ENCODE results near the gene LRP5.
"Not testable (repeated sequence)": the region's sequence is repeated elsewhere in the genome, so short reads cannot be mapped to it uniquely, and the experiment has no call there.

Gene LRP5

GRCh38 chr11:68282861-68283230, 29.5 kb upstream of the LRP5 start:
- no peak for DNase-seq

- DNase-seq, result not testable (repeated sequence)
These were observed 27.8 kb upstream of the LRP5 start for GRCh38 chr11:68284588-68284987.

- no peak for DNase-seq
These were observed 25.0 kb upstream of the LRP5 start for GRCh38 chr11:68287419-68287818.

GRCh38 chr11:68289456-68289855, 22.9 kb upstream of the LRP5 start:
- DNase-seq, result no peak

GRCh38 chr11:68293708-68294107, 18.7 kb upstream of the LRP5 start:
- DNase-seq, result no peak

- no peak for DNase-seq
These were observed 17.1 kb upstream of the LRP5 start for GRCh38 chr11:68295271-68295670.

- no peak for DNase-seq
These were observed 16.5 kb upstream of the LRP5 start for GRCh38 chr11:68295940-68296339.

GRCh38 chr11:68296344-68297051, 15.9 kb upstream of the LRP5 start:
- DNase-seq, result no peak

- DNase-seq, result no peak
These were observed 15.4 kb upstream of the LRP5 start for GRCh38 chr11:68297052-68297378.

- no peak for DNase-seq
These were observed 14.9 kb upstream of the LRP5 start for GRCh38 chr11:68297494-68297811.

- DNase-seq, result peak in 1 of 2 experiments; percentile 33
These were observed 14.4 kb upstream of the LRP5 start for GRCh38 chr11:68297812-68298658.

GRCh38 chr11:68298659-68299516, 13.5 kb upstream of the LRP5 start:
- DNase-seq, result no peak

GRCh38 chr11:68299517-68299879, 12.9 kb upstream of the LRP5 start:
- not testable (repeated sequence) for DNase-seq

- DNase-seq, result no peak
These were observed 12.1 kb upstream of the LRP5 start for GRCh38 chr11:68300076-68300830.

GRCh38 chr11:68302256-68302655, 10.1 kb upstream of the LRP5 start:
- no peak for DNase-seq

- DNase-seq, result no peak
These were observed 9.7 kb upstream of the LRP5 start for GRCh38 chr11:68302670-68303069.

- no peak for DNase-seq
These were observed 9.3 kb upstream of the LRP5 start for GRCh38 chr11:68303083-68303482.

- DNase-seq, result no peak
These were observed 8.2 kb upstream of the LRP5 start for GRCh38 chr11:68303982-68304780.

GRCh38 chr11:68306636-68307035, 5.8 kb upstream of the LRP5 start:
- no peak for DNase-seq

GRCh38 chr11:68308068-68308467, 4.3 kb upstream of the LRP5 start:
- DNase-seq, result no peak

GRCh38 chr11:68309621-68310185, 2.7 kb upstream of the LRP5 start:
- DNase-seq, result no peak
